ENCODE data around the gene FURIN.

The FURIN gene

DNA sequence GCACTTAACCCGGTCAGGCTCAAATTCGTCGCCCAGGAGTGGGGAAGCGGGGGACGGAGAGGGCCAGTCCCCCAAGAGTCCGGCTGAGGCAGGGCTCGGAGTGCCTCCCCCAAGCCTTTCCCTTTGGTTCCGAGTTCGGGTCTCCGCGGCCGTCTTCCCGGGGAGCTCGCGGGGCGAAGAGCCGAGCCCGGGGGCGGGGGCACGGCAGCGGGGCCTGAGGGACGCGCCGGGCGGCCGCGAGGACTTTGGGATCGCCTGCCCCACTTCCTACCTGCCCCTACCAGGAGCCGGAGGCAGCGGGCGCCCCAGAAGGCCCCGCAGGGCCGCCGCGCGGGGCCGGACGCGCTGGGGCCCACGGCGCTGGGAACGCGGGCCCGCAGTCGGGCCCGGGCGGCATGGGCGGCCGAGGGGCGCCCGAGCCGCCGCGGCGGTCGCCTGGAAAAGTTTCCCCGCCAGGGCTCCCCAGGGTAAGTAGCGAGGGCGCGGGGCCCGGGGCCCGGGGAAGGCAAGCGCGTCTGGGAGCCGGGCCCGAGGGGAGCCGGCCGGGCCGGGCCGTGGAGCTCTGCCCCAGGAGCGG, 2.8 kb downstream of the FURIN start:
- ATAC-seq: peak; percentile 23
- TF ChIP-seq, protein P1, sequence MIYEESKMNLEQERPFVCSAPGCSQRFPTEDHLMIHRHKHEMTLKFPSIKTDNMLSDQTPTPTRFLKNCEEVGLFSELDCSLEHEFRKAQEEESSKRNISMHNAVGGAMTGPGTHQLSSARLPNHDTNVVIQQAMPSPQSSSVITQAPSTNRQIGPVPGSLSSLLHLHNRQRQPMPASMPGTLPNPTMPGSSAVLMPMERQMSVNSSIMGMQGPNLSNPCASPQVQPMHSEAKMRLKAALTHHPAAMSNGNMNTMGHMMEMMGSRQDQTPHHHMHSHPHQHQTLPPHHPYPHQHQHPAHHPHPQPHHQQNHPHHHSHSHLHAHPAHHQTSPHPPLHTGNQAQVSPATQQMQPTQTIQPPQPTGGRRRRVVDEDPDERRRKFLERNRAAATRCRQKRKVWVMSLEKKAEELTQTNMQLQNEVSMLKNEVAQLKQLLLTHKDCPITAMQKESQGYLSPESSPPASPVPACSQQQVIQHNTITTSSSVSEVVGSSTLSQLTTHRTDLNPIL (CRISPR knock-in tag; IDR thresholded peaks at IDR 0.05; ENCODE audit: low read depth): no peak
- TF ChIP-seq RARB (CRISPR knock-in tag; IDR thresholded peaks at IDR 0.05) (no peak), ZFP30 (CRISPR knock-in tag; IDR thresholded peaks at IDR 0.05) (no peak), TCF4 (CRISPR knock-in tag; IDR thresholded peaks at IDR 0.05; ENCODE audit: borderline replicate concordance) (no peak), CSDC2 (CRISPR knock-in tag; IDR thresholded peaks at IDR 0.05) (no peak), ZNF8 (CRISPR knock-in tag; IDR thresholded peaks at IDR 0.05) (no peak), ZNF70 (CRISPR knock-in tag; IDR thresholded peaks at IDR 0.05) (no peak), SNAI2 (CRISPR knock-in tag; IDR thresholded peaks at IDR 0.05) (no peak), GLIS3 (CRISPR knock-in tag; IDR thresholded peaks at IDR 0.05) (no peak), ZNF565 (CRISPR knock-in tag; conservative IDR thresholded peaks at IDR 0.05; ENCODE audit: low read depth) (no peak), ZC3H10 (CRISPR knock-in tag; IDR thresholded peaks at IDR 0.05) (no peak), TOX (CRISPR knock-in tag; IDR thresholded peaks at IDR 0.05; ENCODE audit: borderline replicate concordance) (no peak)
- TF ChIP-seq, protein P2, sequence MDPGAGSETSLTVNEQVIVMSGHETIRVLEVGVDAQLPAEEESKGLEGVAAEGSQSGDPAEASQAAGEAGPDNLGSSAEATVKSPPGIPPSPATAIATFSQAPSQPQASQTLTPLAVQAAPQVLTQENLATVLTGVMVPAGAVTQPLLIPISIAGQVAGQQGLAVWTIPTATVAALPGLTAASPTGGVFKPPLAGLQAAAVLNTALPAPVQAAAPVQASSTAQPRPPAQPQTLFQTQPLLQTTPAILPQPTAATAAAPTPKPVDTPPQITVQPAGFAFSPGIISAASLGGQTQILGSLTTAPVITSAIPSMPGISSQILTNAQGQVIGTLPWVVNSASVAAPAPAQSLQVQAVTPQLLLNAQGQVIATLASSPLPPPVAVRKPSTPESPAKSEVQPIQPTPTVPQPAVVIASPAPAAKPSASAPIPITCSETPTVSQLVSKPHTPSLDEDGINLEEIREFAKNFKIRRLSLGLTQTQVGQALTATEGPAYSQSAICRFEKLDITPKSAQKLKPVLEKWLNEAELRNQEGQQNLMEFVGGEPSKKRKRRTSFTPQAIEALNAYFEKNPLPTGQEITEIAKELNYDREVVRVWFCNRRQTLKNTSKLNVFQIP (CRISPR knock-in tag; IDR thresholded peaks at IDR 0.05; ENCODE audit: borderline replicate concordance, low read depth): no peak
- TF ChIP-seq, protein P3, sequence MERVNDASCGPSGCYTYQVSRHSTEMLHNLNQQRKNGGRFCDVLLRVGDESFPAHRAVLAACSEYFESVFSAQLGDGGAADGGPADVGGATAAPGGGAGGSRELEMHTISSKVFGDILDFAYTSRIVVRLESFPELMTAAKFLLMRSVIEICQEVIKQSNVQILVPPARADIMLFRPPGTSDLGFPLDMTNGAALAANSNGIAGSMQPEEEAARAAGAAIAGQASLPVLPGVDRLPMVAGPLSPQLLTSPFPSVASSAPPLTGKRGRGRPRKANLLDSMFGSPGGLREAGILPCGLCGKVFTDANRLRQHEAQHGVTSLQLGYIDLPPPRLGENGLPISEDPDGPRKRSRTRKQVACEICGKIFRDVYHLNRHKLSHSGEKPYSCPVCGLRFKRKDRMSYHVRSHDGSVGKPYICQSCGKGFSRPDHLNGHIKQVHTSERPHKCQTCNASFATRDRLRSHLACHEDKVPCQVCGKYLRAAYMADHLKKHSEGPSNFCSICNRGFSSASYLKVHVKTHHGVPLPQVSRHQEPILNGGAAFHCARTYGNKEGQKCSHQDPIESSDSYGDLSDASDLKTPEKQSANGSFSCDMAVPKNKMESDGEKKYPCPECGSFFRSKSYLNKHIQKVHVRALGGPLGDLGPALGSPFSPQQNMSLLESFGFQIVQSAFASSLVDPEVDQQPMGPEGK (CRISPR knock-in tag; IDR thresholded peaks at IDR 0.05; ENCODE audit: borderline replicate concordance): no peak

DNA sequence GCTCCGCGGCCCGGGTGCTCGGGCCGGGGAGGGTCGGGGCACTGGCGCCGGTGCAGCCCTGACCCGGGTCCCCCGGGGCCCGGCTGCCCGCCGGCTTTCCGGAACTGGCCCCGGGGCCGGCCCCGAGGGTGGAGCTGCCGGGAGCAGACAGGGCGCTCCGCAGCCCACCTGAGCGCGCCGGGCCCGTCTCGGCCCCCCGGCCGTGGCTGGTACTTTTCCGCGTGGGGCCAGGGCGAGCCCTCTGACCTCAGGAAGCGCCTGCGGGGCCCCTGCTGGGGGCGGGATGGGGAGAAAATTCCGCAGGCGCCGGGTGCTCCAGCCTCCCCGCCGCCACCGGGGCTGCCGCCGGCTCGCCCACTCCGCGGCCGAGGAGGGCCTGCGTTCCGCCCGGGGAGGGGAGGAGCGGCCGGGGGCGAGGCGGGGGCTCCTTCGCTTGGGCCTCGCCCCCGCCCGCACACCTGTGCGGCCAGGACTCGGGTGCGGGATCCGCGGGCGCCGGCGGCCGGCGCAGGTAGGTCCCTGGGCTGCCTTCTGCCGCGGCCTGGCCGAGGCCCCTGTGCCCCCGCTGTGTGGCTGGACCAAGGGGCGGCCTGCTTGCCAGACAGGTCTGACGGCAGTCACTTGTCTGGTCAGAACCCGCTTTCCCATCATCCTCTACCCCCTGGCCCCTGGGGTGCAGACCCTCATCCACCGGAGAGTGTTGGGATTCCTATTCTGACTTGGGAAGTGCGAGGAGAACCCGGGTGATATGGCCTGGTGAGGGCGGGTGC, 3.5 kb downstream of the FURIN start:
- TF ChIP-seq, protein P3 (CRISPR knock-in tag; IDR thresholded peaks at IDR 0.05; ENCODE audit: borderline replicate concordance): no peak
- TF ChIP-seq BACH2 (CRISPR knock-in tag; IDR thresholded peaks at IDR 0.05; ENCODE audit: borderline replicate concordance): no peak
- TF ChIP-seq, protein P2 (CRISPR knock-in tag; IDR thresholded peaks at IDR 0.05; ENCODE audit: borderline replicate concordance, low read depth): no peak
- TF ChIP-seq ESRRG (CRISPR knock-in tag; IDR thresholded peaks at IDR 0.05): no peak
- no peak for TF ChIP-seq OSR1 (CRISPR knock-in tag; IDR thresholded peaks at IDR 0.05)
- no peak for TF ChIP-seq ZFP30 (CRISPR knock-in tag; IDR thresholded peaks at IDR 0.05)
- TF ChIP-seq ISL1 (CRISPR knock-in tag; IDR thresholded peaks at IDR 0.05): no peak
- TF ChIP-seq CSDC2 (CRISPR knock-in tag; IDR thresholded peaks at IDR 0.05): no peak
- TF ChIP-seq, protein P1 (CRISPR knock-in tag; IDR thresholded peaks at IDR 0.05; ENCODE audit: low read depth): no peak
- no peak for TF ChIP-seq ZNF8 (CRISPR knock-in tag; IDR thresholded peaks at IDR 0.05)
- TF ChIP-seq TOX (CRISPR knock-in tag; IDR thresholded peaks at IDR 0.05; ENCODE audit: borderline replicate concordance): no peak
- no peak for TF ChIP-seq TCF4 (CRISPR knock-in tag; IDR thresholded peaks at IDR 0.05; ENCODE audit: borderline replicate concordance)
- no peak for TF ChIP-seq ZNF565 (CRISPR knock-in tag; conservative IDR thresholded peaks at IDR 0.05; ENCODE audit: low read depth)
- TF ChIP-seq, protein P4, sequence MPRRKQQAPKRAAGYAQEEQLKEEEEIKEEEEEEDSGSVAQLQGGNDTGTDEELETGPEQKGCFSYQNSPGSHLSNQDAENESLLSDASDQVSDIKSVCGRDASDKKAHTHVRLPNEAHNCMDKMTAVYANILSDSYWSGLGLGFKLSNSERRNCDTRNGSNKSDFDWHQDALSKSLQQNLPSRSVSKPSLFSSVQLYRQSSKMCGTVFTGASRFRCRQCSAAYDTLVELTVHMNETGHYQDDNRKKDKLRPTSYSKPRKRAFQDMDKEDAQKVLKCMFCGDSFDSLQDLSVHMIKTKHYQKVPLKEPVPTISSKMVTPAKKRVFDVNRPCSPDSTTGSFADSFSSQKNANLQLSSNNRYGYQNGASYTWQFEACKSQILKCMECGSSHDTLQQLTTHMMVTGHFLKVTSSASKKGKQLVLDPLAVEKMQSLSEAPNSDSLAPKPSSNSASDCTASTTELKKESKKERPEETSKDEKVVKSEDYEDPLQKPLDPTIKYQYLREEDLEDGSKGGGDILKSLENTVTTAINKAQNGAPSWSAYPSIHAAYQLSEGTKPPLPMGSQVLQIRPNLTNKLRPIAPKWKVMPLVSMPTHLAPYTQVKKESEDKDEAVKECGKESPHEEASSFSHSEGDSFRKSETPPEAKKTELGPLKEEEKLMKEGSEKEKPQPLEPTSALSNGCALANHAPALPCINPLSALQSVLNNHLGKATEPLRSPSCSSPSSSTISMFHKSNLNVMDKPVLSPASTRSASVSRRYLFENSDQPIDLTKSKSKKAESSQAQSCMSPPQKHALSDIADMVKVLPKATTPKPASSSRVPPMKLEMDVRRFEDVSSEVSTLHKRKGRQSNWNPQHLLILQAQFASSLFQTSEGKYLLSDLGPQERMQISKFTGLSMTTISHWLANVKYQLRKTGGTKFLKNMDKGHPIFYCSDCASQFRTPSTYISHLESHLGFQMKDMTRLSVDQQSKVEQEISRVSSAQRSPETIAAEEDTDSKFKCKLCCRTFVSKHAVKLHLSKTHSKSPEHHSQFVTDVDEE (CRISPR knock-in tag; IDR thresholded peaks at IDR 0.05): no peak
- no peak for TF ChIP-seq SNAI2 (CRISPR knock-in tag; IDR thresholded peaks at IDR 0.05)
- ATAC-seq: peak; percentile 7

Measured in SK-N-SH treated with all-trans-retinoic acid at 6 μM for 48 hours (cell line).